Stimulated activated CD4-positive, alpha-beta T cell treated with anti-CD3 and anti-CD28 coated beads, Interleukin-2, amount 100 ng/mL, for 24 hours (primary cell): Measurements from ENCODE around the gene HIF1AN.
A peak's percentile ranks its signal among the peaks of the same experiment; 100 is the strongest.
"Not testable (repeated sequence)": the region's sequence is repeated elsewhere in the genome, so short reads cannot be mapped to it uniquely, and the experiment has no call there.

Experiments
- DNase-seq, 2 donors: peaks; one replicate each; pipeline ENCODE4 v3.0.0-alpha.2; 2020

HIF1AN gene

GRCh38 chr10:100567826-100568225 lies 32.1 kb downstream of the HIF1AN start:
- DNase-seq = no peak

GRCh38 chr10:100568912-100569311 lies 33.2 kb downstream of the HIF1AN start:
- DNase-seq = no peak

- no peak for DNase-seq
Measured at GRCh38 chr10:100569687-100570481, 34.1 kb downstream of the HIF1AN start.

- no peak for DNase-seq
Measured at GRCh38 chr10:100570506-100570905, 34.8 kb downstream of the HIF1AN start.

GRCh38 chr10:100571084-100571856 lies 35.5 kb downstream of the HIF1AN start:
- no peak for DNase-seq

GRCh38 chr10:100575146-100575545 lies 39.4 kb downstream of the HIF1AN start:
- DNase-seq = not testable (repeated sequence)

- no peak for DNase-seq
Measured at GRCh38 chr10:100575585-100576281, 40.0 kb downstream of the HIF1AN start.

- DNase-seq = no peak
Measured at GRCh38 chr10:100576282-100576635, 40.5 kb downstream of the HIF1AN start.

GRCh38 chr10:100579261-100580090 lies 43.7 kb downstream of the HIF1AN start:
- DNase-seq = no peak

- no peak for DNase-seq
Measured at GRCh38 chr10:100586959-100587358, 51.2 kb downstream of the HIF1AN start.

GRCh38 chr10:100598166-100598565 lies 62.4 kb downstream of the HIF1AN start:
- DNase-seq = no peak

- peak in 1 of 2 donors; percentile 3 for DNase-seq
Measured at GRCh38 chr10:100600218-100600617, 64.5 kb downstream of the HIF1AN start.

GRCh38 chr10:100607439-100607838 lies 71.7 kb downstream of the HIF1AN start:
- no peak for DNase-seq
